GM18502 (cell line): Measurements from ENCODE around the gene GSS.
"Not testable (repeated sequence)": the region's sequence is repeated elsewhere in the genome, so short reads cannot be mapped to it uniquely, and the experiment has no call there.

ENCODE experiments used
- ATAC-seq: cut with Tn5 transposase; IDR thresholded peaks from one replicate; pipeline ENCODE4 v1.9.1; 2021; ENCODE audit warnings: mild to moderate bottlenecking; ENCODE audit not compliant: unreplicated experiment, poor library complexity

The GSS gene

DNA sequence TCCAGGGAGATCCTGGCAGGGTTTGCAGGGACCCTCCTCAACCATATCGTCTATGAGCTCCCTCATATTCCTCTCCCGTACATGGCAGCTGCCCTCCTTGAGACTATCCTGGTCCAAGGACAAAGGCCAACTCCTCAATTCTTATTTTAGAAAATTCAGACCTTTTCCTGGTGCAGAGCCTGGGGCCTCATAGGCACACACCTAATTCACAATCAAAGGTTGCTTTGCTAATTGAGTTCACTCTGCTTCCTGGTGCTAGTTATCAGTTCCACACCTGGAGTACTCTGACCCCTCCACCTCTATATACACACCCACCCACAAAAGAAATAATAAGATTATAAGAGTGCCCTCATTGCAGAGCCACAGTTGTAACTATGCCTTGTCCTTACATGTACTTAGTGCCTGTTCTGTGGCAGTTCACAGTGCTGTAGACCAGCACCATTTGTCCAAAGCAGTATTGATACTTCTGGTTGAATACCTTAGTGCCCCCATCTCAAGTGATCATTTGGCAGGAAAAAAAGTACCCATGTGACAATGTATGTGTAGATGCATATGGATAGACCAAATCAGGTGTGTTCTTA, 38.7 kb downstream of the GSS start:
- ATAC-seq = no peak

DNA sequence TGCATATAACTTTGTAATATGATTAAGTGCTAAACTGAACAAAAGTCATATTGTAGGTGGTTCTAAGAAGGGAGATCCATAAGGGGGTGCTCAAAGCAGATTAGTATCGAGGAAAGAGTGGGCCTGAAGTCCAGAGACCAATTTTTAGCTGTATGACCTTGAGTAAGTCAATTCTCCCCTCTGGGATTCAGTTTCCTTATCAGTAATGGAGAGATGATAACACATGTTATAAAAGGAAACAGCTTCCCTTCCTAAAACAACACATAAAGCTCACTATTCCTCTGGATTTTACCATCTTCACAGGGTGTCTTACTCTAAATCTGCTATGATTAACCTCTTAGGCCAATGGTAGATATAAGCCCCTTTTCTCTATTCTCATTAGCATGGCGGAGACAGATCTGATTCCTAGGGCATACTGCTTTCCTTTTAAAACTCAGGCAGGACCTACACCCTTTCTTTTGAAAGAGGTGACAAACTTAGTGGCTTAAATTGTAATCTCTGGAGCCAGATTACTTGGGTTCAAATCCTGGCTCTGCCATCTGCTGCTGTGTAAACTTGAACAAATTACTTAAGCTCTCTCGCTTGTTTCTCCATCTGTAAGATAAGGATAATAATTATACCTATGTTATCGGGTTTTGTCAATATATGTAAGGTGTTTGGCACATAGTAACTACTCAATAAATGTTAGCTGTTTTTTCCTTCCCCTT, 39.7 kb downstream of the GSS start:
- no peak for ATAC-seq

DNA sequence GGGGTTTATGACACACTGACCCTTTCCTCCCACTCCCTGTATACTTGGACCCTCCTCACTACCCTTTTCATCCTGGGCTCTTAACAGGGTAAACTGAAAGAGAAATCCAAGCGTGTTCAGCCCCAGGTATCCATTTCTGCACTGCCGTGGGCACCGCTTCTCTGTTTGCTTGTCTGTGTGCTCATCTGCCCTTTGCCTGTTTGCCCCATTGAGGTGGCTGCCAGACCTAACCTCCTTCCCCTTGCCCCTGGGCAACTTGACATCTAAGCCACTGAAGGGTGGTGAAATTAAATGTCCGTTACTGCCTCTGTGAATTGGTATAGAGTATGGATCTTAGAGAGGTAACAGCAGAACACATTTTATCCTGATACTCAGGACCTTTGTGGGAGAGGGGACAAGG, 40.5 kb downstream of the GSS start:
- ATAC-seq = no peak

DNA sequence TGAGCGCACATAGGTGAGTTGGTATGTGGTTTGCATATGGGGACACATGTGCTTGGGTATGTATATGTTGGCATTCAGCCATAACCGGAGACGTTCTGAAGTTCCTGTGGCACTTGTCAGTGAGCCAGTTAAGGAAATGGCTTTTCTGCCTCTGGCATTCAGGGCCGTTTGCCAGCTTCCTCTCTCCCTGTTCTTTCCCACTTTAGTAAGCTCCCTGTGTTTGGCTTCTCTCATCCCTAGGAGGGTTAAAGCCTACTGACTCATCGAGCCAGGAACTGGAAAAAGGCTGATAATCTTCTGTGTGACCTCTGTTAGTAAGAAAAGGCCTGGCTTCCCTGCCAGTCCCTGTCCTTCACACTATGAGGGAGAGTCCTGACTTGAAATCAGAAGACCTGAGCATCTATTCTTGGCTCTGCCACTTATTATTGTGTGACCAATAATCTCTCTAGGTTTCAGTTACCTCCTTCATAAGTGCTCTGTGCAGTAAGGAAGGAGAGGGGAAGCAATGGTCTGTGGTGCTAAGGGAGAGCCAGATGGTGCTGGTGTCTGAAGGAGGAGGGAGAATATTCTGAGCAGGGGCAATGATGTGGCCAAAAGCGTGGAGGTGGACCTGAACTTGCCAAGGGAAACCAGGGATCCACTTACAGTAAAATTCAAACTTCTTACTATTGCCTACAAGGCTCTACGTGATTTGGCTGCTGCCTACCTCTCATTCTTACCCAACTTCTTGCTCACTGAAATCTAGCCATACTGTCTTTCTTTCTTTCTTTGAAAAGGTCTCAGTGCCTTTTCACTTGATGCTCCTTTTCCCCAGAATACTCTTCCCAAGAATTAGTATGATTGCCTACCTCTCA, 47.8 kb downstream of the GSS start:
- no peak for ATAC-seq

DNA sequence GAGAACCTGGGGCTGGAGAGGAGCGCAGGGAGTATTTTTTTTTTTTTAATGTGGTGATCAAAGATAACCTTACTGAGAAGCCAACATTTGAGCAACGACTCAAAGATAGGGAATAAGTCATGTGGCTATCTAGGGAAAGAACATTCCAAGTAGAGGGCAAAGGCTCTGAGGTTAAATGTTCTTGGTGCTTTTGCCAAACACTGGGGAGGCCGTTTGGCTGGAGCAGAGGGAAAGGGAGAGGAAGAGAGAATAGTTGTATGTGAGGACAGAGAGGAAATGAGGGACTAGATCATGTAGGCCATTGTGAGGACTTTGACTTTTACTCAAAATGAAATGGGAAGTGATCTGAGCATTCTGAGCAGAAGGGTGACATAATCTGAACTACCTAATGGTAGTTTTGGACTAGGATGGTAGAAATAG, 51.4 kb downstream of the GSS start:
- ATAC-seq = no peak

DNA sequence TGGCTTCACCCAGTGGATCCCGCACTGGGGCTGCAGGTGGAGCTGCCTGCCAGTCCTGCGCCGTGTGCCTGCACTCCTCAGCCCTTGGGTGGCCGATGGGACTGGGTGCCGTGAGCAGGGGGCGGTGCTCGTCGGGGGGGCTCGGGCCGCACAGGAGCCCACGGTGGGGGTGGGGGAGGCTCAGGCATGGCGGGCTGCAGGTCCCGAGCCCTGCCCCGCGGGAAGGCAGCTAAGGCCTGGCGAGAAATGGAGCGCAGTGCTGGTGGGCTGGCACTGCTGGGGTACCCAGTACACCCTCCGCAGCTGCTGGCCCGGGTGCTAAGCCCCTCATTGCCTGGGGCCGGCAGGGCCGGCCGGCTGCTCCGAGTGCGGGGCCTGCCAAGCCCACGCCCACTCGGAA, 56.9 kb downstream of the GSS start:
- not testable (repeated sequence) for ATAC-seq

DNA sequence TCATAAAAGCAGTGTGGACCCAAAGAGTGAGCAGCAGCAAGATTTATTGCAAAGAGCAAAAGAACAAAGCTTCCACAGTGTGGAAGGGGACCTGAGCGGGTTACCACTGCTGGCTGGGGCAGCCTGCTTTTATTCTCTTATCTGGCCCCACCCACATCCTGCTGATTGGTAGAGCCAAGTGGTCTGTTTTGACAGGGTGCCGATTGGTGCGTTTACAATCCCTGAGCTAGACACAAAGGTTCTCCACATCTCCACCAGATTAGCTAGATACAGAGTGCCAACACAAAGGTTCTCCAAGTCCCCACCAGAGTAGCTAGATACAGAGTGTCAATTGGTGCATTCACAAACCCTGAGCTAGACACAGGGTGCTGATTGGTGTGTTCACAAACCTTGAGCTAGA, 57.5 kb downstream of the GSS start:
- ATAC-seq = not testable (repeated sequence)

DNA sequence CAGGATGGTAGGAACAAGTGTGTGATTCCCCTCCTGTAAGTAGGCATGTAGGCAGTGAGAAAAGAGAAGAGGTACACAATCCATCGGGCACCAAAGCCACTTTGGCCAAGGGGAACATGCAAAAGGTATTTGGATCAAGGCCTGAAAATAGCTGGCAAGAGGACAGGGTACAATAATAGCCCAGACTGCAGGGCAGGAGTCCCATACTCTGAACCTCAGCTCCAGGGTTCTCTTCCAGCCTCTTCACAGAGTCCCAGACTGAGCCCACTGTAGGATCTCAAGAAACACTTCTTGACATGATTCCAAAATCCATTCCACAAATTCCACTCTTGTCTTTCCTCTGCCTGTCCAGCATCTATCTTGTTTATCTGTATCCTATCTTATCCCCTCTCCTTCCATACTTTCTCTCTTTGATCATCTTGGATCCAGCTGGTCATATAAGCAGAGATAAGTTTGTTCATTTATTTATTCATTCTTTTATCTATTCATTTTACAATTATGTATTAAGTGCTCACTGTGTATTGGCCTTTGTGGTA, 59.5 kb downstream of the GSS start:
- no peak for ATAC-seq

DNA sequence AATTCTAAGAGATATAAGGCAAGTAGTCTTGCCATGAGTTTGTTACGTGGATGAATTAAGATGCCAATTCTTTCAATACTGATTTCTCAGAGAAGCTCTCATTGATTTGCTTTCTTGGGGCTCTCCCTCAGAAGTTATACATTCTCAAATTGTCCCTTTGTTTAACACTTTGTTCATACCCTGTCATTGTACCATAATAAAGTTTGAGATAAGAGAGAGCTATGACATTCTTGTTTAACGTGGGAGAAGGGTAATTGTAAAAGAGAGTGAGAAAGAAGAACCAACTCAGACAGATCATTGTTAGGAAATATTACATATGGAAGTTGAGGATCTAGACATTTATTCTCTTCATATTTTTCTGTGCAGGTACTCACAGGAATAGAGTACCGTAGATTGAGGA, 60.1 kb downstream of the GSS start:
- ATAC-seq = no peak

DNA sequence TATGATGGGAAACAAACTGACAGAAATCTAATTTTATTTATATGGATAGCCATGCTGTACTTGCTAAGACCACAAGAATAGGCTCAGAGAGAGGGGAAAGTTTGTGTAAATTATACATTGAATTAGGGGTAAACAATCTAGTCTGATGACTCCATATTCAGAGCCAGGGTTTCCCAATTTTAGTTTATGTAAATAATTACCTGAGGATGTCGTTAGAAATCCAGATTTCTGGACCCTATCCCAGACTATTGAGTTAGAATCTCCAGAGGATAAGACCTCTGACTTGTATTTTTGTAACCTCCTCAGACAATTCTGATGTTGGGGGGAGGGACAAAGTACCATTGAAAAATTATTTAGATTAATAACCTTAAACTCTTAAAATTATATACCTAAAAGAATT, 60.9 kb downstream of the GSS start:
- ATAC-seq = no peak

DNA sequence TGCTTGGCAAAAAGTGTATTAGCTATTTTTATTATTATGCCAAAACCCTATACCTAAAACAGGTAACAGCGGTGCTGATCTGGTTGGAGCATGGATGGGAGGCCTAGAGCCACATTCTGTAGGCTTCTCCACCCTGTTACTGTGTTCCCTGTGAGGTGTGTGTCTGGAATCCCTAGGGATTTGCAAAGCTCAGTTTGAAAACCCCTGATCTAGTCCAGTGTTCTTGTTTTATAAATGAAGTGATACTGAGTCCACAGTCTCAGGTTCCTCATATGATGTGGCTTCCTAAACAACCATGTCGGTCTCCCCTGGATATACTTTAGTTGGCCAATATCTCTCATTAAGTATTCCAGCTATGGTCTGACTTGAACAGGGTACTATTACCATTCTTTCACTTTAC, 62.9 kb downstream of the GSS start:
- ATAC-seq = no peak

DNA sequence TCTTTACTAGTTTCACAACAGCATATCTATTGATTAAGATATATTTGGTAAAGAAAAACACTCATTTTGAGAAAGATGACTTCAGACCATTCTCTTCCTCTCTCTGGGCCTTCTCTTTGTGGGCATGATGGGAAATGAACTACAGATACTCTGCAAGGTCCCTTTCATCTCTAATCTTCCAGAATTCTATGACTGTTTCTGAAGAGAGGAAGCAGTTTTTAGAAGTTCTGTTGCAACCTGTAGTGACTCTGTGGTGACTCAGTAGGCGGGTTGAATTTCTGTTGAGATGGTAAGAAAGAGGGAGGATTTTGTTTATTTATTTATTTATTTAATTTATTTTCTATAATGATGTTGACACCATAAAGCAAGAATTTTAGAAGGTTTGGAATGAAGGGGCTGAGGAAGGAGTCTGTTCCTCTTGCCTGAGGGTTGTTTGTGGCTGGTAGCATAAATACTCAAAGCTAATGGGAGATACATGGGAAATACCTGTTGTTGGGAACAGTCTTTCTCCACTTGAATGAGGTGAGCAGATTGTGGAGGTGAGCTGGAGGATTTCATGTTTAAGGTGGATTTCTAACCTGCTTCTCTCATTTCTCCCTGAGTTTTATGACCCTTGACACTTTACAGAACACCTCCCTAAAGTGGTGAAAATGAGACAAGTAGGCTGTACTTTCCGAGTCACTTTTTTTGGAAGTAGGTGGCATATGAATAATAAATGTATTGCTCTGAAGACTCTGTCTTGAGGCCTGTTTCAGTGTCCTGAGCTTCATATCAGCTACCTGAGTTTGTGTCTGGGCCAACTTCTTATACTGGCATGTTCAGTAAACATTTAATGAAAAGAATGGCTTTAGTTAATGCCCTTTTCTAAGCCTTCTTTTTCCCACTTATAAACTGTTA, 64.2 kb downstream of the GSS start:
- no peak for ATAC-seq

DNA sequence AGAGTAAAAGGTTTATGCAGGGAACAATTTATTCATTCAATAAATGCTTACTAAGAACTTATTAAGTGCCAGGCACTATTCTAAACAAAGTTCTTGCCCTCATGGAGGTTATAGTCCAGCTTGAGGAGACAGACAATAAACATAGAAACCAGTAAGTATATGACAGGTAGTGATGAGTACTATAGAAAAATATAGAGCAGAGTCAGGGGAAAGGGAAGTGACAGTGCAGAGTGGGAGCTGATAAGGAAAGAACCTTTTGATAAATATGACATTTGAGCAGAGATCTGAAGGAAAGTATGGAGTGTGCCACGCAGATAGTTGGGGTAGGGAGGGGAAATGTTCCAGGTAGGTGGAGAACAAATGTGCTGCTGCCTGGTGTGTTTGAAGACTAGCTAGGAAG, 67.1 kb downstream of the GSS start:
- no peak for ATAC-seq

DNA sequence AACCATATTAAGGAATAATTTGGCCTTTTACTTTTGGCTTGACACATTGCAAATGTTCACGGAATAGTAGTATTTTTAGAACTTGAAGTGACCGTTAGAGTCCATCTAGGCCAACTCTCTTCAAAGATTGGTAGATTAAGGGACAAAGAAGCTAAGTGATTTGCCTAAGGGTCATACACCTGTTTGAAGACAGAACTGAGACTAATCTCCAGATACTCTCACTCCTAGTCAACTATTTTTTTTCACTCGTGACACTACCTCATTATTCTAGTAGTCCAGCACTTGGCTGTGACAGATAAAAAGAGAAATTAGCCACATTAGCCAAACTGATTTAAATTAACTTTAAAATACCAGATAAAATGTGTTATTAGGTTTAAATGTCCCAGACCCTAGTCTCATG, 68.6 kb downstream of the GSS start:
- ATAC-seq = no peak

DNA sequence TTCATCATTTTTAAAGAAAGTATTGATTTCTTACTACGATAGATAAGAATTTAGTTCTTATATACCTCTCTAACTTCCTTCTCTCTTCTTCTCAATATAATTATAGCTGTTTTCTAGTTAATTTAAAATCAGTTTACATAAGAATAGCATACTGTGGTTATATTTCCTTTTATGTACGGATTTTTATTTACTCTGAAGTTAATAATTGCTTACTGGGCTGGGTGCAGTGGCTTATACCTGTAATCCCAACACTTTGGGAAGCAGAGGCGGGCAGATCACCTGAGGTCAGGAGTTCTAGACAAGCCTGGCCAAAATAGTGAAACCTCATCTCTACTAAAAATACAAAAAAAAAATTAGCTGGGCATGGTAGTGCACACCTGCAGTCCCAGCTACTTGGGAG, 69.5 kb downstream of the GSS start:
- no peak for ATAC-seq

DNA sequence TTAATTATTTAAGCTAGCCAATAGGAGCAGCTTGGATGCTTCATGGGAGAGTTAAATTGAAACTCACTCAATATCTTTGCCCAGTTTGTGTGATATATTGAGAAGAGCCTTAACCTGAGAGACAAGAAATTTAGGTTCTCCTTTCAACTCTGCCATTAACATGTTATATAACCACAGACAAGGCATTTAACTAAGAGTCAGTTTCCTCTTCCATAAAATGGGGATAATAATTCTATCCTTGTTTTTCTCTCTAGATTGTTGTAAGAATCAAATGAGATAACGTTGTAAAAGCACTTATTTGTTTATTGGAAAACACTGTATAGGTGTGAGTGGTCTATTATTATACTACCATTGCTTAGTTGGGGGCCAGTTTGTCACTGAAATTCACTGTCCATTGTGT, 71.3 kb downstream of the GSS start:
- ATAC-seq = no peak

DNA sequence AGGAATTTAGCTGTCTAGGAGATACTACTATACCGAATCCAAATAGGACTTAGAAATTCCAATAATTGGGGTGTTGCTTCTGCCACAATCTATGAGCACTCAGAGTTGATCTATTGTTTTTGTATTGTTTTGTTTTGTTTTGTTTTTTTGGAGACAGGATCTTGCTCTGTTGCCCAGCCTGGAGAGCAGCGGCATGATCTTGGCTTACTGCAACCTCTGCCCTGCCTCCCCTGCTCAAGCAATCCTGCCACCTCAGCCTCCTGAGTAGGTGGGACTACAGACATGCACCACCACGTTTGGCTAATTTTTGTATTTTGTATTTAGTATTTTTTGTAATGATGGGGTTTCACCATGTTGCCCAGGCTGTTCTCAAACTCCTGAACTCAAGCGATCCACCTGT, 71.8 kb downstream of the GSS start:
- no peak for ATAC-seq

DNA sequence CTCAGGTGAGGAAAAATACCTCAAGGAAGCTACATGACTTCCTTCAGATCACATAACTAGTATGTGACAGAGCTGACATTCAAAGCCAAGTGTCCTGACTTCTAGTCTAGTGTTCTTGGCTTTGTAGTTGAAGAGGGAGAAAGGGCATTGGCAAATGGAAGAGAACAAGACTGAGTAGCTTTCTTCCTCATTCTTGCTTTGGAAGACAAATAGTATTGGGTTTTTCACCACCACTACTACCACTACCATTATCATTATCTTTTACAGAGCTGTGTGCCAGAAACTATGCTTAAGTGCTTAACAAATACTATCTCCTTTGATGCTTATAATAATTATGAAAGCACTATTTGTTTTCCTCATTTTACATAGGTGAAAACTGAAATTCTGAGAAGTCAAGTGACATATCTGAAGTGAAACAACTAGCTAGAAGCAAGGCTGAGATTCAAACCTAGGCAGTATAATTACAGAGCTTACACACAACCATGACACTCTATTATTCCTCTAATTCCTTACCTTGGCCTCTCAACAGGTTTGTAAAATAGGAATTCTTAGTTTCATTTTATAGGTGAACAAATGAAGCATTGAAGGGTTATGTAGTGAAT, 72.4 kb downstream of the GSS start:
- no peak for ATAC-seq

DNA sequence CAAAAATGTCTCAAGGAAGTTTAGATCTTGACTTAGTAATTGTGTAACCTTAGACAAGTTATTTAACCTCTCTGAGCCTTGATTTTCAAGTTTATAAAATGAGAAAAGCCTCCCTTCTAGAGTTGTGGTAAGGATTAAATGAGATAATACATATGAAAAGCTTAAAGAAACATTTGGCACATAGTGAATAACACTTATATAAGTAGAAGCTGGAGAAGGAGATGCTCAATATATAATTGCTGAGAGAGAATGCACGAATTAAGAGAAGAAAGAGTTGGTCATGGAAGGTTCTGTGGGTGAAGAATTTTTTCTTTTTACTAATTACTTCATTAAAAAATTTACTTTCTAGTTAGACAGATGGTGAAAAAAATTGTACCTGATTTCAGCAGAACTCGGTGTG, 73.9 kb downstream of the GSS start:
- ATAC-seq = no peak

DNA sequence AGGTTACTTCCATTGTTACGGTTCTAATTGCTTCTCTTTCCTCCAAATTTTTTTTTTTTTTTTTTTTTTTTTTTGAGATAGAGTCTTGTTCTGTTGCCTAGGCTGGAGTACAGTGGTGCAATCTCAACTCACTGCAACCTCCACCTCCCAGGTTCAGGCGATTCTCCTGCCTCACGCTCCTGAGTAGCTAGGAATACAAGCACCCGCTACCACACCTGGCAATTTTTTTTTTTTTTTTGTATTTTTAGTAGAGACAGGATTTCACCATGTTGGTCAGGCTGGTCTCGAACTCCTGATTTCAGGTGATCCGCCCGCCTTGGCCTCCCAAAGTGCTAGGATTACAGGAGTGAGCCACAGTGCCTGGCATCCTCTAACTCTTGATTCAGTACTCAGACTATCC, 74.6 kb downstream of the GSS start:
- not testable (repeated sequence) for ATAC-seq
